ENCODE data around the gene GLYATL3. TPM values are rescaled to one million over a fixed set of nuclear protein-coding genes. Genes with fewer than 3 reads are reported as not detected.

Gene GLYATL3
- total and polyA plus RNA-seq, 2 of the 4 experiments (the other 2 are of a cell fraction) = not detected

GRCh38 chr6:49553384-49553783 lies 53.7 kb downstream of the GLYATL3 start:
- no peak overlapping the region for H4K91ac ChIP-seq (ENCODE audit: insufficient read depth, low read depth, low read length)
- no peak for TF ChIP-seq SMC3 (IDR thresholded peaks at IDR 0.05; ENCODE audit: low read depth, low read length)
- TF ChIP-seq USF2 (IDR thresholded peaks at IDR 0.05; ENCODE audit: low read depth, low read length) = no peak
- TF ChIP-seq CHD1 (IDR thresholded peaks at IDR 0.05; ENCODE audit: low read depth, low read length) = no peak
- no peak for TF ChIP-seq MXI1 (IDR thresholded peaks at IDR 0.05; ENCODE audit: borderline replicate concordance, low read depth, low read length)
- no peak for TF ChIP-seq RAD21 (IDR thresholded peaks at IDR 0.05; ENCODE audit: low read length)
- no peak for TF ChIP-seq RCOR1 (IDR thresholded peaks at IDR 0.05; ENCODE audit: insufficient replicate concordance, low read length)
- TF ChIP-seq POLR2A (IDR thresholded peaks at IDR 0.05; ENCODE audit: low read depth, low read length) = no peak
- TF ChIP-seq NFE2L2 (IDR thresholded peaks at IDR 0.05; ENCODE audit: low read depth, low read length) = no peak
- no peak for TF ChIP-seq CEBPB (IDR thresholded peaks at IDR 0.05; ENCODE audit: low read depth, low read length)
- H3K27me3 ChIP-seq (ENCODE audit: control insufficient read depth, insufficient read depth, low read length) = peaks cover 25% of the 10 kb centered on the region
- no peaks in the 10 kb centered on the region for H3K36me3 ChIP-seq (ENCODE audit: control insufficient read depth, insufficient read depth, low read length)
- DNase-seq = peak; percentile 1
- WGBS, 2 experiments (ENCODE audit: extremely low coverage in 2 of 2, insufficient read length in 1 of 2) = no CpG with 5 or more reads among the region's 1 CpG
- no peak overlapping the region for H2BK20ac ChIP-seq (ENCODE audit: low read depth, low read length)
- no peak overlapping the region for H2AFZ ChIP-seq (replicated peaks; ENCODE audit: low read length, poor library complexity)
- no peak overlapping the region for H2BK120ac ChIP-seq (ENCODE audit: low read depth, low read length)
- H2BK15ac ChIP-seq (ENCODE audit: low read depth, low read length) = no peak overlapping the region
- ATAC-seq (ENCODE audit: low read depth) = no peak
- no peak overlapping the region for H3K56ac ChIP-seq (ENCODE audit: extremely low read depth, insufficient read depth, low read length)
- ChIA-PET POLR2A (ENCODE audit: unreplicated experiment) (no interaction called here), CTCF (no interaction called here)
- no peaks in the 10 kb centered on the region for H3K79me1 ChIP-seq (ENCODE audit: low read depth in 1 of 2, low read length in 2 of 2)
- H3K14ac ChIP-seq (replicated peaks; ENCODE audit: low read depth, low read length) = no peak overlapping the region
- H3K9me1 ChIP-seq (ENCODE audit: insufficient read depth, low read length) = no peaks in the 10 kb centered on the region
- H3K9ac ChIP-seq (ENCODE audit: low read depth, low read length) = no peak overlapping the region
- no peak overlapping the region for H3K4ac ChIP-seq (ENCODE audit: low read depth, low read length)
- H4K8ac ChIP-seq (ENCODE audit: low read depth in 2 of 2, low read length in 2 of 2) = no peak overlapping the region
- no peaks in the 10 kb centered on the region for H3K4me1 ChIP-seq (ENCODE audit: control insufficient read depth, insufficient read depth, low read length)
- no peak overlapping the region for H3K27ac ChIP-seq (ENCODE audit: insufficient read depth, low read length)
- dilution Hi-C loops (cut with HindIII; ENCODE audit: low sequenced_read_pairs, unreplicated experiment) = no loop called here
- H3K4me2 ChIP-seq (ENCODE audit: low read depth, low read length) = no peak overlapping the region
- no peak overlapping the region for H2AK9ac ChIP-seq (replicated peaks; ENCODE audit: low read depth, low read length, poor library complexity)
- H3K9me3 ChIP-seq (ENCODE audit: control insufficient read depth, insufficient read depth, low read length) = no peaks in the 10 kb centered on the region
- BruUV-seq (replicated peaks) = no TSS peak
- no peak overlapping the region for H3K4me3 ChIP-seq (ENCODE audit: insufficient read depth, low read depth, low read length)
- H3K18ac ChIP-seq (ENCODE audit: low read depth, low read length) = no peak overlapping the region
- H4K5ac ChIP-seq (ENCODE audit: low read depth, low read length) = no peak overlapping the region
- H2AK5ac ChIP-seq (ENCODE audit: low read depth, low read length) = no peak overlapping the region
- intact Hi-C loops (cut with micrococcal nuclease) = no loop called here
- H4K20me1 ChIP-seq (ENCODE audit: insufficient read depth, low read length) = no peaks in the 10 kb centered on the region
- in situ Hi-C loops (cut with MboI; ENCODE audit: low sequenced_read_pairs) = no loop called here
- H2BK5ac ChIP-seq (ENCODE audit: low read depth, low read length, poor library complexity, severe bottlenecking) = no peak overlapping the region
- H3K23ac ChIP-seq (ENCODE audit: low read depth, low read length) = no peak overlapping the region

All from IMR-90 (cell line).